Thoracic aorta (tissue), 2 donors: ENCODE results near the gene CSE1L. TPM values are rescaled to one million over a fixed set of nuclear protein-coding genes. Genes with fewer than 3 reads are reported as not detected.
"Not testable (repeated sequence)": the region's sequence is repeated elsewhere in the genome, so short reads cannot be mapped to it uniquely, and the experiment has no call there.

Experiments
- ATAC-seq: fragments of 150-250 bp; one replicate; pipeline ENCODE4 v1.8.0; 2017; ENCODE audit warnings: low read depth; ENCODE audit not compliant: insufficient number of reproducible peaks, low FRiP score
- DNase-seq: peaks from one replicate; pipeline ENCODE4 v3.0.0-alpha.2; 2020; ENCODE audit warnings: low spot score
- H3K27ac ChIP-seq, 2 donors: fragments of 200-600 bp; sonication (generic); 1 replicate in 1 of 2; 2 replicates in 1 of 2; pipeline ENCODE4 v1.5.1; 2016; ENCODE audit warnings: mild to moderate bottlenecking in 2 of 2, moderate library complexity in 2 of 2
- H3K27me3 ChIP-seq: fragments of 200-600 bp; sonication (generic); replicated peaks from 2 replicates; pipeline ENCODE4 v1.6.0; 2016; ENCODE audit warnings: mild to moderate bottlenecking; ENCODE audit not compliant: insufficient read depth
- H3K36me3 ChIP-seq: fragments of 200-600 bp; sonication (generic); one replicate; pipeline ENCODE4 v1.5.1; 2016
- H3K4me1 ChIP-seq, 2 donors: fragments of 200-600 bp; sonication (generic); 1 replicate in 1 of 2; 2 replicates in 1 of 2; pipeline versions ENCODE4 v1.5.1 to v1.6.0; 2016; ENCODE audit warnings: low read depth in 2 of 2, mild to moderate bottlenecking in 1 of 2; ENCODE audit not compliant: control insufficient read depth in 1 of 2
- H3K4me3 ChIP-seq: fragments of 200-600 bp; sonication (generic); 2 replicates; pipeline ENCODE4 v1.5.1; 2016; ENCODE audit warnings: mild to moderate bottlenecking
- H3K9me3 ChIP-seq: fragments of 200-600 bp; sonication (generic); 2 replicates; pipeline ENCODE4 v1.5.1; 2016
- total RNA-seq, 2 donors: library from RNA; depleted of rRNA; stranded (reverse); fragments of >200 nt; gene quantifications; one replicate each; pipeline versions ENCODE4 v1.1.0 to v1.2.3, GENCODE V29; 2016
- TF ChIP-seq, protein P1 (sequence below): fragments of 200-600 bp; sonication (generic); IDR thresholded peaks from one replicate; pipeline ENCODE4 v1.5.1; 2019; ENCODE audit warnings: antibody characterized with exemption

Gene CSE1L
- total RNA-seq, 2 donors from 2014 or later: 24.6 to 31.3 TPM

- DNase-seq: no peak
- peaks cover 23% of the 10 kb centered on the region for H3K36me3 ChIP-seq
These were observed 57.7 kb downstream of the CSE1L start for GRCh38 chr20:49103647-49104364.

GRCh38 chr20:49104365-49104648 is 58.2 kb downstream of the CSE1L start:
- no peaks in the 10 kb centered on the region for H3K4me1 ChIP-seq
- H3K27me3 ChIP-seq: no peaks in the 10 kb centered on the region
- no peak for DNase-seq
- H3K9me3 ChIP-seq: no peaks in the 10 kb centered on the region
- TF ChIP-seq, protein P1, sequence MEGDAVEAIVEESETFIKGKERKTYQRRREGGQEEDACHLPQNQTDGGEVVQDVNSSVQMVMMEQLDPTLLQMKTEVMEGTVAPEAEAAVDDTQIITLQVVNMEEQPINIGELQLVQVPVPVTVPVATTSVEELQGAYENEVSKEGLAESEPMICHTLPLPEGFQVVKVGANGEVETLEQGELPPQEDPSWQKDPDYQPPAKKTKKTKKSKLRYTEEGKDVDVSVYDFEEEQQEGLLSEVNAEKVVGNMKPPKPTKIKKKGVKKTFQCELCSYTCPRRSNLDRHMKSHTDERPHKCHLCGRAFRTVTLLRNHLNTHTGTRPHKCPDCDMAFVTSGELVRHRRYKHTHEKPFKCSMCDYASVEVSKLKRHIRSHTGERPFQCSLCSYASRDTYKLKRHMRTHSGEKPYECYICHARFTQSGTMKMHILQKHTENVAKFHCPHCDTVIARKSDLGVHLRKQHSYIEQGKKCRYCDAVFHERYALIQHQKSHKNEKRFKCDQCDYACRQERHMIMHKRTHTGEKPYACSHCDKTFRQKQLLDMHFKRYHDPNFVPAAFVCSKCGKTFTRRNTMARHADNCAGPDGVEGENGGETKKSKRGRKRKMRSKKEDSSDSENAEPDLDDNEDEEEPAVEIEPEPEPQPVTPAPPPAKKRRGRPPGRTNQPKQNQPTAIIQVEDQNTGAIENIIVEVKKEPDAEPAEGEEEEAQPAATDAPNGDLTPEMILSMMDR: no peak
- no peak overlapping the region for H3K4me3 ChIP-seq
- H3K27ac ChIP-seq: no peak overlapping the region
- H3K36me3 ChIP-seq: peaks cover 21% of the 10 kb centered on the region
- ATAC-seq: no peak

More at GRCh38 chr20:49103647-49104364, 57.7 kb downstream of the CSE1L start:
- ATAC-seq: no peak
- Histone ChIP-seq H3K27ac (no peak overlapping the region), H3K9me3 (no peaks in the 10 kb centered on the region), H3K27me3 (no peaks in the 10 kb centered on the region), H3K4me1 (no peaks in the 10 kb centered on the region), H3K4me3 (no peak overlapping the region)
- TF ChIP-seq, protein P1: no peak

GRCh38 chr20:49104979-49105547 is 59.0 kb downstream of the CSE1L start:
- peaks cover 21% of the 10 kb centered on the region for H3K36me3 ChIP-seq
- ATAC-seq: not testable (repeated sequence)

GRCh38 chr20:49106328-49106727 is 60.2 kb downstream of the CSE1L start:
- Histone ChIP-seq H3K4me3 (no peak overlapping the region), H3K27me3 (no peaks in the 10 kb centered on the region), H3K9me3 (no peaks in the 10 kb centered on the region), H3K27ac (no peak overlapping the region), H3K4me1 (no peaks in the 10 kb centered on the region), H3K36me3 (peaks cover 18% of the 10 kb centered on the region)
- DNase-seq (no peak), ATAC-seq (no peak)
- TF ChIP-seq, protein P1: no peak

More at GRCh38 chr20:49104979-49105547, 59.0 kb downstream of the CSE1L start:
- DNase-seq, H3K4me1 ChIP-seq, H3K4me3 ChIP-seq, H3K9me3 ChIP-seq, H3K27me3 ChIP-seq, H3K27ac ChIP-seq: not testable (repeated sequence)

- no peak for DNase-seq
- H3K27ac ChIP-seq: no peak overlapping the region
- no peaks in the 10 kb centered on the region for H3K27me3 ChIP-seq
- peaks cover 16% of the 10 kb centered on the region for H3K36me3 ChIP-seq
- no peaks in the 10 kb centered on the region for H3K4me1 ChIP-seq
- no peaks in the 10 kb centered on the region for H3K9me3 ChIP-seq
- TF ChIP-seq, protein P1: no peak
- H3K4me3 ChIP-seq: no peak overlapping the region
- no peak for ATAC-seq
These were observed 64.9 kb downstream of the CSE1L start for GRCh38 chr20:49110767-49111694.
